ENCODE data around the gene FAM236A. TPM values are rescaled to one million over a fixed set of nuclear protein-coding genes. Genes with fewer than 3 reads are reported as not detected.
"Not testable (repeated sequence)": the region's sequence is repeated elsewhere in the genome, so short reads cannot be mapped to it uniquely, and the experiment has no call there.

Gene FAM236A
- total RNA-seq: not detected

DNA sequence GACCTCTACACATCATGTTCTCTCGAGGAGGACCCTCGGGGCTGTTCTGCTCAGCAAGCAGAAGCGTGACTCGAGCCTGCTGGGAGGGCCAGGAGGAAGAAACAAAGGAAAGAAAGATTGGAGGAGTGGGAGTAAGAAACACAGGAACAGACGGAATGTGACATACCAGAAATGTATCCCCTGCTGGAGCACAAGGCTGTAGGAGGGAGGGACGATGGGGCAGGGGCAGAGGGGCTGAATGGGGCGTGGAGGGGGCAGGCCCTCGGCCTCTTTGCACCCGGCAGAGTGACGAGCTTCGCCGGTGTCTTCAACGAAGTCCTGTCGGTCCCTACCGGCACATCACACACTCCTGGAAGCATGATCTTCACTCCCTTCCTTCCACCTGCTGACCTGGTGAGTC lies at the start of gene FAM236A:
Gene FAM236A, plus strand, starts transcription at position 301 of the 400 bp plus-strand sequence. Its CDS starts 57 bp downstream, at position 358.
- H3K27me3 ChIP-seq; H3K4me1 ChIP-seq; H3K36me3 ChIP-seq; H3K27ac ChIP-seq; DNase-seq; intact Hi-C loops (cut with DNase I); H3K4me3 ChIP-seq; H3K9me3 ChIP-seq: not testable (repeated sequence)
- no CpG with 5 or more reads among the region's 15 CpGs for WGBS, 2 donors

DNA sequence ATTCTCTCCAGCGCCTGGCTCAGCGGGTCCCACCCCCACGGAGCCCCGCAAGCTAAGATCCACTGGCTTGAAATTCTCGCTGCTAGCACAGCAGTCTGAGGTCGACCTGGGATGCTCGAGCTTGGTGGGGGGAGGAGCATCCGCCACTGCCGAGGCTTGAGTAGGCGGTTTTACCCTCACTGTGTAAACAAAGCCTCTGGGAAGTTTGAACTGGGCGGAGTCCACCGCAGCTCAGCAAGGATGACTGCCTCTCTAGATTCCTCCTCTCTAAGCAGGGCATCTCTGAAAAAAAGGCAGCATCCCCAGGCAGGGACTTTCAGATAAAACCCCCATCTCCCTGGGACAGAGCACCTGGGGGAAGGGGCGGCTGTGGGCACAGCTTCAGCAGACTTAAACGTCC lies 48.3 kb upstream of the FAM236A start:
- no CpG with 5 or more reads among the region's 14 CpGs for WGBS, 2 donors
- H3K9me3 ChIP-seq; H3K36me3 ChIP-seq; H3K27ac ChIP-seq; DNase-seq; H3K4me3 ChIP-seq; H3K27me3 ChIP-seq; H3K4me1 ChIP-seq; intact Hi-C loops (cut with DNase I): not testable (repeated sequence)

DNA sequence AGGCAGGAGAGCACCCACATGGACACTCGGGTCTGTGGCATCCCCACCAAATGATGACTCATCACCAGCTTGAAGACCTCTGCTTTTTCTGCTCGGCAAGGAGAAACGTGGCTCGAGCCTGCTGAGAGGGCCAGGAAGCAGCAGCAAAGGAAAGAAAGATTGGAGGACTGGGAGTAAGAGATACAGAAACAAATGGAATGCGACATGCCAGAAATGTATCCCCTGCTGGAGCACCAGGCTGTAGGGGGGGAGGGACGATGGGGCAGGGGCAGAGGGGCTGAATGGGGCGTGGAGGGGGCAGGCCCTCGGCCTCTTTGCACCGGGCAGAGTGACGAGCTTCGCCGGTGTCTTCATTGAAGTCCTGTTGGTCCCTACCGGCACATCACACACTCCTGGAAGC lies 25.7 kb upstream of the FAM236A start, which contains the start of gene FAM236C:
Gene FAM236C, plus strand, starts transcription at position 301 of the 400 bp plus-strand sequence. CDS start 100 bp downstream, outside the sequence.
- intact Hi-C loops (cut with DNase I); H3K4me1 ChIP-seq; H3K4me3 ChIP-seq; H3K36me3 ChIP-seq; H3K9me3 ChIP-seq; DNase-seq; H3K27me3 ChIP-seq; H3K27ac ChIP-seq: not testable (repeated sequence)
- no CpG with 5 or more reads among the region's 13 CpGs for WGBS, 2 donors

DNA sequence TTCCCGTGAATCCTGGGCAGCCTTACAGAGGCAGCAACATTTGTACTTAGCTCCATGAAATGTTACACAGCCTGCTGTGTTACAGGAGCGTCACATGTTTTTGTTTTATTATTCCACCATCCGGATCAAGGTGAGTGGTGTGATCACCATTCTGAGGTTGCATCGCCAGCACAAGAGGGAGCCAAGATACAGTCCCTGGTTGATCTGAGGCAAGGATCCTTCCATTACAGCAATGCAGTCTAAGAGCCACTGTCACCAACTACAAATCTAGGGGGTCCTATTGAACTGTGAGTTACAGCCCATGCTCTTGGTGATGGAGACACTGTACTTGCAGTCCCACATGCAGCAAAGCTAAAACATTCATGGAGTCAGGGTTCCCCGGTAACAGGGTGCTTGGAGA lies 21.9 kb upstream of the FAM236A start:
- intact Hi-C loops (cut with DNase I); H3K36me3 ChIP-seq; H3K27me3 ChIP-seq; DNase-seq; H3K9me3 ChIP-seq; H3K4me1 ChIP-seq; H3K27ac ChIP-seq; H3K4me3 ChIP-seq: not testable (repeated sequence)
- 100% methylated on average over 2 of the region's 5 CpGs; no CpG with 5 or more reads in 1 of the 2 donors for WGBS, 2 donors

DNA sequence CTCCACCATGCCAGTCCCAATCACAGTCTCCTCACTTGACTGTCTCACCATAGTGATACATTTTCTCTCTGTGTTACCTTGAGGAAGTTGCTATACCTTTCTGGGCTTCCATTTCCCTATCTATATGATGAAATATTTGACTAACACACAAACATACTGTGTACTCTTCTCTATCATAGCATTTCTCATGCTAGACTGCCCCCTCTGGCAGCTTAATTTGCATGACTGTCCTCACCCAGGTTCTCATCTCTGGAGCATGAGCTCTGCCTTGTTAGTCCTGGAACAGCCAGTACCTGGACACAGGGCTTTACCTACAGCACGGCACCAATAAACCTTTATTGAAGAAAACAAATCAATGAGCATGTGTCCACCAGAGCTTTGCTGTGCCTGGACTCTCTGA lies 5.7 kb upstream of the FAM236A start:
- DNase-seq; H3K4me1 ChIP-seq; intact Hi-C loops (cut with DNase I); H3K9me3 ChIP-seq; H3K4me3 ChIP-seq; H3K27me3 ChIP-seq; H3K27ac ChIP-seq; H3K36me3 ChIP-seq: not testable (repeated sequence)
- WGBS, 2 donors: no CpG with 5 or more reads among the region's 1 CpG

DNA sequence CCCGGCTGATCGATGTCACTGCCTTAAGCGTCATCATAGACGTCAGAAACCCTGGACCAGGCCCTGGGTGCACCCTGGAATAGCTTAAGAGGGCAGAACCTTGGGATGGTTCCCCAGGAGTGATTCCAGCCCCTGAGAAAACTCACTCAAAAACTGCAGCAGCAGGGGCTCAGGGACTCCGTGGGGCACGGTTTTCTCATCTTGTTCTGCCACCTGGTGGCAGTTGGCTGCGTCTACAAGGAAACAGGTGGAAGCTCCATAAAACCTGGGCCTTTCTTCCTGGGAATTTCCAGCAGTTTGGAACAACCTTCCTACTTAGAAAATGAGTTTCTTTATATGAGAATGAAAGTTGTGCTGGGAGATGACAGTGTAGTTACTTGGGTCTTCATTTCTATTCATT lies 1.6 kb upstream of the FAM236A start:
- DNase-seq; H3K27ac ChIP-seq; H3K36me3 ChIP-seq; H3K4me1 ChIP-seq; H3K9me3 ChIP-seq; H3K4me3 ChIP-seq; H3K27me3 ChIP-seq; intact Hi-C loops (cut with DNase I): not testable (repeated sequence)
- WGBS, 2 donors: no CpG with 5 or more reads among the region's 7 CpGs

DNA sequence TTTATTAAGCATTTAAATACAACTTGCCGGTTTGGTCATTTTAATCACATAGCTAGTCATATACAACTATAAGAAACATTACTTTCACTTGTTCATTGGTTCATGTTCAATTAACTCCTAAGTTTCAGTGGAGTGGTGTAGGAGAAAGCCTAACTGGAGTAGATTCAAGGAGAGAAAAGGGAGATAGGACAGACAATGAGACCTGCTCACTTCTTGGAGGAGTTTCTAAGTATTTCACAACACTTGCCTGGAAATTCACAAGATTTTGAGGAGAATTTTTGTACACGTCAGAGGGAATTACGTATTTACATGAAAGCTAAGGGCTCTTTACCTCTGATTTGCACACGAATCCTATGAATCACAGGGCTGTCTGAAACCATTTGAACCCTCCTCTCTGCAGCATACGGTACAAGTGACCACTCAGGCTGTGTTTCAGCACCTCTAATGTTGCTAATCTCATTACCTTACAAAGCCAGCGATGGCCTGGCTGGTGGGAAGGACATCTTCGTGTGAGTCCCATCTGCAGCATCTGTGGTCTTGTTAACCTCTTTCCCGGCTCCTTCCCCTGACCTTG lies 1.0 kb upstream of the FAM236A start:
- H3K4me1 ChIP-seq; H3K36me3 ChIP-seq; H3K27ac ChIP-seq; H3K27me3 ChIP-seq; DNase-seq; H3K9me3 ChIP-seq; H3K4me3 ChIP-seq; intact Hi-C loops (cut with DNase I): not testable (repeated sequence)
- no CpG with 5 or more reads among the region's 8 CpGs for WGBS, 2 donors

DNA sequence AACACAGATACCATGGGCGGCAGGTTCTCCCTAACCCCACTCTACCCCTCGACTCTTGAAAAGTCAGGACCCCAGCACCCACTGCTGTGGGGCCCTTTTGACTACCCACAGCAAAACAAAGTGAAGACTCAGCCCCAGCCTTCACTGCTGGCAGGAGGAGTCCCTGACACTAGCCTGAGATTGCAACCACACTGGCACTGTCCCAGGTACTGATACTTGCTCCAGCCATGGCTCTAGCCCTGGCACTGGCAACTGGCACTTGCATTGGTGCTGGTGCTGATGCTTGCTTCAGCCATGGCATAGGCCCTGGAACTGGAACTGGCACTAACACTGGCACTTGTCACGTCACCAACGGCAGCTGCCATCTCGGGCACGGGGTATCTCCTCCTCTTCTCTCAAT lies 4.3 kb downstream of the FAM236A start:
- H3K4me3 ChIP-seq; DNase-seq; intact Hi-C loops (cut with DNase I); H3K4me1 ChIP-seq; H3K36me3 ChIP-seq; H3K27ac ChIP-seq; H3K27me3 ChIP-seq; H3K9me3 ChIP-seq: not testable (repeated sequence)
- no CpG with 5 or more reads among the region's 6 CpGs for WGBS, 2 donors

DNA sequence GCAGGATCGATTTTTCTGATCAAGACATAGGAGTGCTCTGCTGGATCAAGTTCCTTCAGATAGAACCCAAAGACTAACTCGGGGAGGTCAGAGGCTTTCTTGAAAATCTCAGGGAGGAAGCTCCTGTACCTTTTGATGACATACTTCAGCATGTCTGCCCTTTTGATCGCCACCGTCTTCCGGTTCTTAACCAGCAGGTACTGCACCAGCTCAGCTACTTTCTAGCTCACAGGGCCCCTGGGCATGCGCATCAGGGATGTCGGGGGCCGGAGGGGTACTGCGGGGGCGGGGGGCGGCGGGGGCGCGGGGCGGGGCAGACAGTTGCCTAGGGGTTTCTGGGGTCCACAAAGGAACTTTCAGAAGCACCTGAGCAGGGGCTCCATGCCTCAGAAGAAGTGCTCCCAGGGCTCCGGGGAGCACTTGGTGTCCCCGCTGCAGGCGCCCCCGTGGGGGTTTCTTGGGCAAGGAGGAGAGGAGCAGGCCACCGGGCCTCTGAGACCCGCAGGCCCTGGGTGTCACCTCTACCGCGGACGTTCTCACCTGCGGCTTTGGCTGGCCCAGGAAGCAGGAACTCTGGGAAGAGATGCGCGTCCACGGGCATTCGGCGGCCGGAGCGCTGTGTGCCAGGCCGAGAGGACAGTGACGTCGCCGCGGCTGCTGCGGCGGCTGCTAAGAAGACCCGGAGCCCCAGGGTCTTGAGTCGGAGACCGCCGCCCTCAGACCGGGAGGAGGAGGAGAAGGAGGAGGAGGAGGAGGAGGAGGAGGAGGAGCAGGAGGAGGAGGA lies 5.2 kb downstream of the FAM236A start:
- H3K4me3 ChIP-seq; H3K27me3 ChIP-seq; H3K27ac ChIP-seq; H3K36me3 ChIP-seq; H3K4me1 ChIP-seq; intact Hi-C loops (cut with DNase I); H3K9me3 ChIP-seq; DNase-seq: not testable (repeated sequence)
- WGBS, 2 donors: no CpG with 5 or more reads among the region's 44 CpGs

DNA sequence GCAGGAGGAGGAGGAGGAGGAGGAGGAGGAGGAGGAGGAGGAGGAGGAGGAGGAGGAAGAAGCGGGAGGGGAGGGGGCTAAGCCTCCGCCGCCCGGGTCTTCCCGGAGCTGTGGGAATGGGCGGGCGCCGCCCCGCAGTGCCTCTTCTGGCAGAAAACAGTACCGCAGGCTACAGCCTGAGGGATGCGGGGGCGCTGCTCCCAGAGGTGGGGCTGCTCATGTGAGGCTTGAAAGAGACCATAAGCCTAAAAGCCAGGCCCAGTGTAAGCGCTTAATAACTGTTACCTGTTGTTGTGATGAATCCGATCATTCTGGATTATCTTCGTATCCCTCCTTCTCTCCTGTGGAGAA lies 5.8 kb downstream of the FAM236A start, which contains the start of gene DMRTC1:
Gene DMRTC1, minus strand, starts transcription at position 19 of the 351 bp plus-strand sequence. CDS start 68,143 bp downstream, outside the sequence.
- WGBS, 2 donors: no CpG with 5 or more reads among the region's 15 CpGs
- H3K9me3 ChIP-seq; DNase-seq; intact Hi-C loops (cut with DNase I); H3K4me1 ChIP-seq; H3K27me3 ChIP-seq; H3K36me3 ChIP-seq; H3K27ac ChIP-seq; H3K4me3 ChIP-seq: not testable (repeated sequence)

DNA sequence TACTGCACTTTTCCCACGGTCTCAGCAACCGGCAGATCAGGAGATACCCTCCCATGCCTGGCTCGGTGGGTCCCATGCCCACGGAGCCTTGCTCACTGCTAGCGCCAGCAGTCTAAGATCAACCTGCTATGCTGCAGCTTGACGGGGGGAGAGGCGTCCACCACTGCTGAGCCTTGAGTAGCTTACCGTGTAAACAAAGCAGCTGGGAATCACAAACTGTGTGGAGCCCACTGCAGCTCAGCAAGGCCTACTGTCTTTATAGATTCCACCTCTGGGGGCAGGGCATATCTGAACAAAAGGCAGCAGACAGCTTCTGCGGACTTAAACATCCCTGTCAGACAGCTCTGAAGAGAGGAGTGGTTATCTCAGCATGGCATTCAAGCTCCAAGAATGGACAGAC lies 22.0 kb downstream of the FAM236A start:
- intact Hi-C loops (cut with DNase I); H3K27ac ChIP-seq; H3K27me3 ChIP-seq; DNase-seq; H3K36me3 ChIP-seq; H3K4me1 ChIP-seq; H3K9me3 ChIP-seq; H3K4me3 ChIP-seq: not testable (repeated sequence)
- no CpG with 5 or more reads among the region's 9 CpGs for WGBS, 2 donors

DNA sequence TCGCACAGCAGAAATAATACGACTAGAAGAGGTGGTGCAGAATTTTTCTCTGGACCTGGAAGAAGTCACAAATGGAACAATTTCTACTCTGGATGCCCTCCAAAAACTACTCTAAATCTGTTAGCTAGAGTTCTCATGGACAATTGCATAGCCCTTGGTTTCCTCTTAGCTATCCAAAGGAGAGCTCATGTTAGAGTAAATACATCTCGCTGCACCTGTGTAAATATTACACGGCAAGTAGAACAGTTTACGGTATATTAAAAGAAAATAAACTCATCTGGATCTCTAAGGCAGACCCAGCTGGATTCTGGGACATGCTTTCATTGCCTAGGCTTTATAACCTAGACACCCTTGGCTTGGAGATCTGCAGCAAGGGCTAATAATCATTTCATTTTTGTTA lies 33.9 kb downstream of the FAM236A start:
- H3K36me3 ChIP-seq; H3K27ac ChIP-seq; H3K4me3 ChIP-seq; DNase-seq; H3K4me1 ChIP-seq; H3K9me3 ChIP-seq; intact Hi-C loops (cut with DNase I); H3K27me3 ChIP-seq: not testable (repeated sequence)
- WGBS, 2 donors: no CpG with 5 or more reads among the region's 5 CpGs

DNA sequence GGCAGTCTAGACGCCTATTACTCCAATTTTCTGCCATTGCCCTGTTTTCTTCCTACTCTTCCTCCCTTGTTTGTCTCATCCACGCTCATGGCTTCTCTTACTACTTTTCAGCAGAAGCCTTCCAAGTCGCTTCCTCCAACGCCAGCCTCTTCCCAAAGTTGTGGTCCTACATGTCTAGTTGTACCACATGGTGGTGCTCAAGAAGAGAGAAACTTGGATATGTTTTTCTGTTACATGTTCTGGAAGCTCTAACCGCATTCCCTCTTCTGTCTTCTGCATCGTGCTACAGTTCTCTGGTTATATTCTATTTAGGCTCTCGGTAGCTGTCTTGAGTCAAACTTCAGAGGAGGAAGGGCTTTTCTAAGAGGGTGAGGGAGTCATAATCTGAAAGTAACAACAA lies 36.9 kb downstream of the FAM236A start:
- WGBS, 2 donors: no CpG with 5 or more reads among the region's 7 CpGs
- H3K4me1 ChIP-seq; H3K9me3 ChIP-seq; H3K4me3 ChIP-seq; H3K36me3 ChIP-seq; H3K27me3 ChIP-seq; H3K27ac ChIP-seq; DNase-seq; intact Hi-C loops (cut with DNase I): not testable (repeated sequence)
